Neuronal stem cell (in vitro differentiated cells): ENCODE data around the gene SHROOM2.
A peak's percentile ranks its signal among the peaks of the same experiment; 100 is the strongest.
"Not testable (repeated sequence)": the region's sequence is repeated elsewhere in the genome, so short reads cannot be mapped to it uniquely, and the experiment has no call there.

ENCODE experiments used
- DNase-seq: peaks from one replicate; pipeline ENCODE4 v3.0.0-alpha.2; 2013; ENCODE audit warnings: low spot score
- H2AFZ ChIP-seq: one replicate; pipeline ENCODE4 v1.6.1; 2013; ENCODE audit warnings: mild to moderate bottlenecking, low read length, inconsistent platforms
- H2AK5ac ChIP-seq: 2 replicates; pipeline ENCODE4 v1.6.1; 2013; ENCODE audit warnings: low read depth, mild to moderate bottlenecking, inconsistent platforms, low read length, moderate library complexity, mixed read lengths
- H2BK120ac ChIP-seq: 2 replicates; pipeline ENCODE4 v1.6.1; 2013; ENCODE audit warnings: low read depth, mild to moderate bottlenecking, inconsistent platforms, low read length, moderate library complexity, mixed read lengths
- H2BK12ac ChIP-seq: one replicate; pipeline ENCODE4 v1.6.1; 2013; ENCODE audit warnings: low read length, inconsistent platforms
- H2BK15ac ChIP-seq: 2 replicates; pipeline ENCODE4 v1.6.1; 2013; ENCODE audit warnings: mild to moderate bottlenecking, low read length, inconsistent platforms, mixed read lengths
- H2BK5ac ChIP-seq: one replicate; pipeline ENCODE4 v1.6.1; 2013; ENCODE audit warnings: inconsistent platforms, mild to moderate bottlenecking, low read length, moderate library complexity
- H3K14ac ChIP-seq: one replicate; pipeline ENCODE4 v1.6.1; 2013; ENCODE audit warnings: low read length, inconsistent platforms
- H3K18ac ChIP-seq: 2 replicates; pipeline ENCODE4 v1.6.1; 2013; ENCODE audit warnings: low read length, inconsistent platforms
- H3K23ac ChIP-seq: 2 replicates; pipeline ENCODE4 v1.6.1; 2013; ENCODE audit warnings: low read depth, mild to moderate bottlenecking, mixed read lengths, low read length, inconsistent platforms; ENCODE audit not compliant: poor library complexity
- H3K27ac ChIP-seq: replicated peaks from 3 replicates; pipeline ENCODE4 v1.5.1; 2013; ENCODE audit warnings: low read length, inconsistent platforms
- H3K27me3 ChIP-seq, 3 experiments: 2 replicates each; pipeline ENCODE4 v1.6.1; 2013; ENCODE audit warnings: low read length in 3 of 3, mild to moderate bottlenecking in 2 of 3, inconsistent platforms in 1 of 3, low read depth in 1 of 3, mixed read lengths in 1 of 3, moderate library complexity in 1 of 3; ENCODE audit not compliant: control insufficient read depth in 3 of 3, insufficient read depth in 3 of 3
- H3K36me3 ChIP-seq, 2 donors: replicated peaks in 1 of 2; 2 replicates each; pipeline ENCODE4 v1.6.1; 2013; ENCODE audit warnings: low read length in 2 of 2; ENCODE audit not compliant: control insufficient read depth in 2 of 2, insufficient read depth in 2 of 2
- H3K4ac ChIP-seq: 2 replicates; pipeline ENCODE4 v1.6.1; 2013; ENCODE audit warnings: inconsistent platforms, mild to moderate bottlenecking, low read length, moderate library complexity
- H3K4me1 ChIP-seq, 2 donors: 1 replicate in 1 of 2; 2 replicates in 1 of 2; pipeline ENCODE4 v1.6.1; 2013; ENCODE audit warnings: low read length in 2 of 2, low read depth in 1 of 2; ENCODE audit not compliant: control insufficient read depth in 2 of 2, insufficient read depth in 1 of 2
- H3K4me2 ChIP-seq: one replicate; pipeline ENCODE4 v1.6.1; 2013; ENCODE audit warnings: mild to moderate bottlenecking, low read length, inconsistent platforms; ENCODE audit not compliant: insufficient read depth, poor library complexity, severe bottlenecking
- H3K4me3 ChIP-seq, 2 donors: 2 replicates each; pipeline ENCODE4 v1.5.1; 2013; ENCODE audit warnings: low read length in 2 of 2, mild to moderate bottlenecking in 2 of 2, inconsistent platforms in 1 of 2, moderate library complexity in 1 of 2
- H3K79me1 ChIP-seq: one replicate; pipeline ENCODE4 v1.6.1; 2013; ENCODE audit warnings: low read depth, mild to moderate bottlenecking, inconsistent platforms, low read length, moderate library complexity
- H3K9ac ChIP-seq: one replicate; pipeline ENCODE4 v1.6.1; 2013; ENCODE audit warnings: mild to moderate bottlenecking, low read depth, low read length, inconsistent platforms; ENCODE audit not compliant: poor library complexity
- H3K9me3 ChIP-seq, 2 donors: replicated peaks in 1 of 2; 2 replicates each; pipeline versions ENCODE3 to v1.6.1; 2013; ENCODE audit warnings: low read length in 2 of 2, mild to moderate bottlenecking in 2 of 2, inconsistent platforms in 1 of 2, low read depth in 1 of 2, mixed read lengths in 1 of 2, moderate library complexity in 1 of 2; ENCODE audit not compliant: control insufficient read depth in 2 of 2, insufficient read depth in 1 of 2
- H4K8ac ChIP-seq: one replicate; pipeline ENCODE4 v1.6.1; 2013; ENCODE audit warnings: low read depth, mild to moderate bottlenecking, inconsistent platforms, low read length, moderate library complexity
- H4K91ac ChIP-seq: one replicate; pipeline ENCODE4 v1.6.1; 2013; ENCODE audit warnings: low read length, low read depth, mild to moderate bottlenecking, inconsistent platforms; ENCODE audit not compliant: poor library complexity
- WGBS, 2 donors: extraction: QIAGEN DNeasy Blood & Tissue Kit; methylation state at CpG; one replicate each; pipeline ENCODE4 v1.1.7; 2013; ENCODE audit warnings: missing lambda C conversion rate in 2 of 2, mixed read lengths in 1 of 2; ENCODE audit not compliant: insufficient read length in 2 of 2, insufficient replicate concordance in 1 of 2; ENCODE audit errors: extremely low coverage in 2 of 2; 5-methylcytosine and 5-hydroxymethylcytosine counted together

SHROOM2 gene

DNA sequence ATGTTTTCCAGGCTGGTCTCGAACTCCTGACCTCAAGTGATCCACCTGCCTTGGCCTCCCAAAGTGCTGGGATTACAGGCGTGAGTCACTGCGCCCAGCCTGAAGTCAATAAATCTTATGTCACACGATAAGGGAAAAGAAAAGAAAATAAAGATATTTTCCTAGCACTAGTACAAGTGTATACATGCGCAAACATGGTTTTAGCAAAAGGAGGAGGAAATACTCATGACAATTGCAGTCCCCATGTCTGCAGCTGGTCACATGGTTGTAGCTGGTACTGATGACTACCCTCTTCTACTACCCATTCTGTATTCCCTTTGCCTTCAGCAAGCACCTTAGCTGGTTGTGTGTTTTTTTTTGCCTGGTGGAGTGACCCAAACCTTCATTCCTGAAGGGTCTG is 23.6 kb downstream of the SHROOM2 start:
- not testable (repeated sequence) for H3K36me3 ChIP-seq, H4K8ac ChIP-seq, H2BK15ac ChIP-seq, H3K18ac ChIP-seq, H3K4me1 ChIP-seq, H3K9me3 ChIP-seq, H3K9ac ChIP-seq, H2BK5ac ChIP-seq, H2AK5ac ChIP-seq, H3K27ac ChIP-seq, DNase-seq, H3K23ac ChIP-seq, H2AFZ ChIP-seq, H3K27me3 ChIP-seq, H3K14ac ChIP-seq, H3K4me3 ChIP-seq, H3K79me1 ChIP-seq, H3K4ac ChIP-seq, H2BK120ac ChIP-seq, H4K91ac ChIP-seq, H2BK12ac ChIP-seq, H3K4me2 ChIP-seq
- no CpG with 5 or more reads among the region's 5 CpGs for WGBS, 2 donors

DNA sequence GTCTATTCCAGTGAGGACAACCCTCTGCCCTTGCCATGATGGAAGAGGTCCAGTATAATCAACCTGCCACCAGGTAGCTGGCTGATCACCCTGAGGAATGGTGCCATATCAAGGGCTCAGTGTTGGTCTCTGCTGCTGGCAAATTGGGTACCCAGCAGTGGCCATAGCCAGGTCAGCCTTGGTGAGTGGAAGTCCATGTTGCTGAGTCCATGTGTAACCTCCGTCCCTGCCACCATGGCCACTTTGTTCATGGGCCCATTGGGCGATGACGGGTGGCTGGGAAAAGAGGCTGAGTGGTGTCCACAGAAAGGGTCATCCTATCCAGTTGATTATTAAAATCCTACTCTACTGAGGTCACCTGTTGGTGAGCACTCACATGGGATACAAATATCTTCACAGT is 24.9 kb downstream of the SHROOM2 start:
- not testable (repeated sequence) for H3K27me3 ChIP-seq, DNase-seq, H4K8ac ChIP-seq, H3K79me1 ChIP-seq, H3K4me1 ChIP-seq, H2BK5ac ChIP-seq, H3K23ac ChIP-seq, H2AK5ac ChIP-seq, H3K27ac ChIP-seq, H3K4me2 ChIP-seq, H3K36me3 ChIP-seq, H3K4ac ChIP-seq, H3K14ac ChIP-seq, H3K4me3 ChIP-seq, H3K9me3 ChIP-seq, H3K9ac ChIP-seq, H2BK15ac ChIP-seq, H2BK120ac ChIP-seq, H3K18ac ChIP-seq, H2AFZ ChIP-seq, H2BK12ac ChIP-seq, H4K91ac ChIP-seq
- WGBS, 2 donors: no CpG with 5 or more reads among the region's 3 CpGs

DNA sequence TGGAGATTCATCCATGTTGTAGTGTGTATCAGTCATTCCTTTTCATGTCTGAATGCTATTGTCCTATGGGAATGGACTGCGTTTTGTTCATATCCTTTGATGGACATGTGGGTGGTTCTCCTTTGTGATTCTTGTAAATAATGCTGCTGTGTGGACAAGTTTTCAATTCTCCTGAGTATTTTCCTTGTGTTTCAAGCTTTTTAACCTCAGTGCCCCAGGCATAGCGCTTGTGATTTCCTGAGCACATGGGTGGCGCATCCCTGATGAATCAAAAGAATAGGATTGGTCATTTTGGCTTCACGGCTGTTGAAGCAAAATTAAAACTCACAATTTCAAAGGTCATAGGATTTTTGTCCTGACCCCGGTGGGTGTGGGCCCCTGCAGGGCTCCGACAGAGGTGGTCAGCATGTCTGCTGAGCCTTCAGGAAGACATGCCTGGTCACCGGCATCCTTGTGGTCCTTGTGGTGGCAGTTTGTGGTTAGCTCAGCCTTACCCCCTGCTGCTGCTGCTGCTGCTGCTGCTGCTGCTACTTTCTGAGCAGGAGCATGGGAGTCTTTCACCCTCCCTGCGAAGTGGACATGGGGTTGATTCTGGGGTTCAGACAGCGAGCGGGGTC is 30.0 kb downstream of the SHROOM2 start:
- DNase-seq: no peak
- no peak overlapping the region for H3K27ac ChIP-seq
- no peak overlapping the region for H2BK120ac ChIP-seq
- no peaks in the 10 kb centered on the region for H3K27me3 ChIP-seq
- H4K8ac ChIP-seq: no peak overlapping the region
- H3K23ac ChIP-seq: no peak overlapping the region
- WGBS, 2 donors: no CpG with 5 or more reads among the region's 10 CpGs
- no peak overlapping the region for H3K4me3 ChIP-seq
- H2BK5ac ChIP-seq: no peak overlapping the region
- H4K91ac ChIP-seq: no peak overlapping the region
- H3K4me2 ChIP-seq: no peak overlapping the region
- no peaks in the 10 kb centered on the region for H3K36me3 ChIP-seq
- H3K18ac ChIP-seq: no peak overlapping the region
- no peak overlapping the region for H2BK12ac ChIP-seq
- H3K9me3 ChIP-seq: no peaks in the 10 kb centered on the region
- H3K4ac ChIP-seq: no peak overlapping the region
- no peak overlapping the region for H2BK15ac ChIP-seq
- peak overlapping the region; percentile 8 for H3K14ac ChIP-seq
- no peak overlapping the region for H2AK5ac ChIP-seq
- H2AFZ ChIP-seq: no peak overlapping the region
- H3K9ac ChIP-seq: peak overlapping the region; percentile 21
- no peaks in the 10 kb centered on the region for H3K79me1 ChIP-seq
- no peaks in the 10 kb centered on the region for H3K4me1 ChIP-seq

DNA sequence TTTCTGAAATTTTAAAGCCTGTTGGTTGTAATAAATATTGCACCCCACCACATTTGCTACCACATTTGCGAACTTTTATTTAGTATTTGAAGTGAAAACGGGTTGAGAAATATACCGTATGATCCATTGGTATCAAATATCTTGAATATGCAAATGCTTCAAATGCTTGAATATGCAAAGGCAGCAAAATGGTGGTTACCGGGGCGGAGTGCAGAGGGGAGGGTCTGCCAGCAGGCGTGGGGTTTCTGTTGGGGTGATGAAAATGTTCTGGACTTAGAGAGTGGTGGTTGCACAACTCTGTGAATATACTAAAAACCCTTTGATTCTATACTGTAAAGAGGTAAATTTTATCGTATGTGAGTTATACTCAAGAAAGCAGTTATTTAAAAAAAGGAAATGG is 35.3 kb downstream of the SHROOM2 start:
- no peak overlapping the region for H3K14ac ChIP-seq
- no peak overlapping the region for H3K23ac ChIP-seq
- no peak overlapping the region for H3K4me3 ChIP-seq
- peaks cover 1% of the 10 kb centered on the region for H3K79me1 ChIP-seq
- H4K8ac ChIP-seq: no peak overlapping the region
- no peaks in the 10 kb centered on the region for H3K36me3 ChIP-seq
- H3K9me3 ChIP-seq: no peaks in the 10 kb centered on the region
- no peak for DNase-seq
- no peak overlapping the region for H2BK12ac ChIP-seq
- no peak overlapping the region for H2AFZ ChIP-seq
- peaks cover 0 to 6% of the 10 kb centered on the region in 2 donors for H3K4me1 ChIP-seq
- no peak overlapping the region for H3K4ac ChIP-seq
- H2BK5ac ChIP-seq: no peak overlapping the region
- no peak overlapping the region for H3K27ac ChIP-seq
- H2BK15ac ChIP-seq: no peak overlapping the region
- H3K27me3 ChIP-seq: no peaks in the 10 kb centered on the region
- 100% methylated on average over 1 of the region's 7 CpGs; no CpG with 5 or more reads in 1 of the 2 donors for WGBS, 2 donors
- no peak overlapping the region for H4K91ac ChIP-seq
- no peak overlapping the region for H3K9ac ChIP-seq
- H3K4me2 ChIP-seq: no peak overlapping the region
- H2AK5ac ChIP-seq: no peak overlapping the region
- H2BK120ac ChIP-seq: no peak overlapping the region
- no peak overlapping the region for H3K18ac ChIP-seq
